MM.1S (cell line): Measurements from ENCODE around the gene SPTLC3.
"Not testable (repeated sequence)": the region's sequence is repeated elsewhere in the genome, so short reads cannot be mapped to it uniquely, and the experiment has no call there.

ENCODE experiments used
- DNase-seq: peaks from one replicate; pipeline ENCODE4 v3.0.0-alpha.2; 2015
- H2AFZ ChIP-seq: fragments of 300-600 bp; sonication (generic); 2 replicates; pipeline ENCODE4 v1.6.0; 2016; ENCODE audit warnings: antibody characterized with exemption, low read length
- H3F3A ChIP-seq: fragments of 300-600 bp; sonication (generic); 2 replicates; pipeline ENCODE4 v1.6.1; 2016; ENCODE audit warnings: mild to moderate bottlenecking, antibody characterized with exemption, low read length, moderate library complexity, mixed read lengths; ENCODE audit not compliant: insufficient read depth
- H3K27ac ChIP-seq: fragments of 300-600 bp; sonication (generic); 2 replicates; pipeline ENCODE4 v1.5.1; 2016; ENCODE audit warnings: mild to moderate bottlenecking, low read length
- H3K27me3 ChIP-seq: fragments of 300-600 bp; sonication (generic); replicated peaks from 2 replicates; pipeline ENCODE4 v1.6.0; 2016; ENCODE audit warnings: low read length; ENCODE audit not compliant: insufficient read depth
- H3K36me3 ChIP-seq: fragments of 300-600 bp; sonication (generic); replicated peaks from 2 replicates; pipeline ENCODE4 v1.6.1; 2016; ENCODE audit warnings: mild to moderate bottlenecking, low read length, mixed read lengths; ENCODE audit not compliant: insufficient read depth
- H3K4me1 ChIP-seq: fragments of 300-600 bp; sonication (generic); 2 replicates; pipeline ENCODE4 v1.6.1; 2016; ENCODE audit warnings: low read length, mixed read lengths
- H3K4me2 ChIP-seq: fragments of 300-600 bp; sonication (generic); 2 replicates; pipeline ENCODE4 v1.6.0; 2016; ENCODE audit warnings: low read depth, low read length
- H3K4me3 ChIP-seq: fragments of 300-600 bp; sonication (generic); 2 replicates; pipeline ENCODE4 v1.5.1; 2016; ENCODE audit warnings: low read length, mixed read lengths
- H3K79me2 ChIP-seq: fragments of 300-600 bp; sonication (generic); 2 replicates; pipeline ENCODE4 v1.6.1; 2016; ENCODE audit warnings: mixed run types, low read length, mixed read lengths
- H3K9ac ChIP-seq: fragments of 300-600 bp; sonication (generic); 2 replicates; pipeline ENCODE4 v1.6.1; 2016; ENCODE audit warnings: low read length, mixed read lengths
- H3K9me2 ChIP-seq: fragments of 300-600 bp; sonication (generic); replicated peaks from 2 replicates; pipeline ENCODE4 v1.6.1; 2016; ENCODE audit warnings: mild to moderate bottlenecking, low read length, mixed read lengths; ENCODE audit not compliant: insufficient read depth
- H3K9me3 ChIP-seq: fragments of 300-600 bp; sonication (generic); replicated peaks from 2 replicates; pipeline ENCODE4 v1.6.1; 2016; ENCODE audit warnings: mild to moderate bottlenecking, low read length, mixed read lengths; ENCODE audit not compliant: insufficient read depth
- H4K20me1 ChIP-seq: fragments of 300-600 bp; sonication (generic); 2 replicates; pipeline ENCODE4 v1.6.1; 2016; ENCODE audit warnings: mild to moderate bottlenecking, low read length, moderate library complexity, mixed read lengths; ENCODE audit not compliant: insufficient read depth
- EZH2 ChIP-seq: fragments of 300-600 bp; sonication (generic); optimal IDR thresholded peaks from 2 replicates; pipeline ENCODE3; 2017; ENCODE audit warnings: low read depth, mild to moderate bottlenecking, antibody characterized with exemption, low read length, mixed read lengths
- EZH2phosphoT487 ChIP-seq: fragments of 300-600 bp; sonication (generic); IDR thresholded peaks from 2 replicates; pipeline ENCODE4 v1.6.1; 2018; ENCODE audit warnings: antibody characterized with exemption, low read length
- TF ChIP-seq, protein P1 (sequence below): fragments of 300-600 bp; sonication (generic); IDR thresholded peaks from 2 replicates; pipeline ENCODE4 v1.5.1; 2016; ENCODE audit warnings: antibody characterized with exemption, low read length, mixed read lengths

Gene SPTLC3

DNA sequence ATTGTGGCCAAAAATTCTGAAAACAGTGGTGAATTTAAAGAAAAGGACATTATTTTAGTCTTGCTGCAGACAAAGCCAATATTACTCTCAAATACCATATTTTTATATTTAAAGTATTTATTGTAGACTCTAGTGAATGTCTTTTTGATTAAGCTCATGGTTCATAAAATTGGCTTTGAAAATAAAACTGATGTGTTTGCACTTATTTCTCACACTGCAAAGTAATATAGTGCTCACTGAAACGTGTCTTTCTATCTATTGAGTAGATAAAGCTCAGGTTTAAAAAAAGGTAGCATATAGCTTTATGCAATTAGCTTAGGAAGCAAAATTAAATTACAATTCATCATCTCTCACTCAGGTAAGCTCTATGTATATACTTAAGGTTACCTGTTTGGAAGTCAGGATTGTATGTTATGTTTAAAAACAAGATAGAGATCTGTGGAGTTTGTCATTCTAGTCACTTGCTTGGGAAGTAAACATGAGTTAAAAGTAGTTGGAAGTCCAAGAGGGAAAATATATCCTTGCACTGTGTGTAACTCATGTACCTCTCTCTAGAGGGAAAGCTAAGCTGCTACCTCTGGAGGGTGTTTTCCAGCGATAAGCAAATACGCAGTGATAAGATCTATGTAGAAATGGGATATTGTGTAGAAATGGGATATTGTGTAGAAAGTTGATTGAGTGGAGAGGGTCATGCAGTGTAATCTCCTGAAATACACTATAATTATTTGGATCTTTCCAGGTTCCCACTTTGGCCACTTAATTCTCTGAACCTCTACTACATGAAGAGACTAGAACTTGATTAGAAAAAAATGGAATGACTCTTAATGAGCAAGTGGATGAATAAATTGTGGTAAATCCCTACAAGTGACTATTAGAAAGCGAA is 29.9 kb upstream of the SPTLC3 start:
- Histone ChIP-seq H3K4me1 (no peaks in the 10 kb centered on the region), H3K9me2 (no peaks in the 10 kb centered on the region), H3K36me3 (no peaks in the 10 kb centered on the region), H3K27me3 (no peaks in the 10 kb centered on the region), H3K79me2 (no peaks in the 10 kb centered on the region), H3K9ac (no peak overlapping the region), H4K20me1 (no peaks in the 10 kb centered on the region), H3K27ac (no peak overlapping the region), H3K4me3 (no peak overlapping the region), H3F3A (no peaks in the 10 kb centered on the region), H3K9me3 (no peaks in the 10 kb centered on the region), H2AFZ (no peak overlapping the region), H3K4me2 (no peak overlapping the region)
- DNase-seq, result no peak
- TF ChIP-seq, protein P1, sequence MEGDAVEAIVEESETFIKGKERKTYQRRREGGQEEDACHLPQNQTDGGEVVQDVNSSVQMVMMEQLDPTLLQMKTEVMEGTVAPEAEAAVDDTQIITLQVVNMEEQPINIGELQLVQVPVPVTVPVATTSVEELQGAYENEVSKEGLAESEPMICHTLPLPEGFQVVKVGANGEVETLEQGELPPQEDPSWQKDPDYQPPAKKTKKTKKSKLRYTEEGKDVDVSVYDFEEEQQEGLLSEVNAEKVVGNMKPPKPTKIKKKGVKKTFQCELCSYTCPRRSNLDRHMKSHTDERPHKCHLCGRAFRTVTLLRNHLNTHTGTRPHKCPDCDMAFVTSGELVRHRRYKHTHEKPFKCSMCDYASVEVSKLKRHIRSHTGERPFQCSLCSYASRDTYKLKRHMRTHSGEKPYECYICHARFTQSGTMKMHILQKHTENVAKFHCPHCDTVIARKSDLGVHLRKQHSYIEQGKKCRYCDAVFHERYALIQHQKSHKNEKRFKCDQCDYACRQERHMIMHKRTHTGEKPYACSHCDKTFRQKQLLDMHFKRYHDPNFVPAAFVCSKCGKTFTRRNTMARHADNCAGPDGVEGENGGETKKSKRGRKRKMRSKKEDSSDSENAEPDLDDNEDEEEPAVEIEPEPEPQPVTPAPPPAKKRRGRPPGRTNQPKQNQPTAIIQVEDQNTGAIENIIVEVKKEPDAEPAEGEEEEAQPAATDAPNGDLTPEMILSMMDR, result no peak
- no peak for TF ChIP-seq EZH2phosphoT487
- no peak for TF ChIP-seq EZH2

DNA sequence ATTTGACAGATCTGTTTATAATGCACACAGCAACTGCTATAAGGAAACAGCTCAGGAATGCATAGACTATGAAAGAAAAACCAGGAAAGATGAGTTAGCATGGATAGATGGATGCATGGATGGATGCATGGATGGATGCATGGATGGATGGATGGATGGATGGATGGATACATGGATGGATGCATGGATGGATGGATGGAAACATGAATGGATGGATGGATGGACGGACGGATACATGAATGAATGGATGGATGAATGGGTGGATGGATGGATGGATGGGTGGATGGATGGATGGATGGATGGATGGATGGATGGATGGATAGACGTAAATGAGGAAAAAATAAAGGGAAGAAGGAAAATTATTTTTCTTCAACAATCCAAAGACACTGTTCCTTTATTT is 29.1 kb upstream of the SPTLC3 start:
- not testable (repeated sequence) for H3K9me3 ChIP-seq, H3K27me3 ChIP-seq, H4K20me1 ChIP-seq, H3K9me2 ChIP-seq, H3K36me3 ChIP-seq, H3K27ac ChIP-seq, H3K79me2 ChIP-seq, H3K4me3 ChIP-seq, H3K4me2 ChIP-seq, H2AFZ ChIP-seq, H3F3A ChIP-seq, H3K4me1 ChIP-seq, DNase-seq, H3K9ac ChIP-seq

DNA sequence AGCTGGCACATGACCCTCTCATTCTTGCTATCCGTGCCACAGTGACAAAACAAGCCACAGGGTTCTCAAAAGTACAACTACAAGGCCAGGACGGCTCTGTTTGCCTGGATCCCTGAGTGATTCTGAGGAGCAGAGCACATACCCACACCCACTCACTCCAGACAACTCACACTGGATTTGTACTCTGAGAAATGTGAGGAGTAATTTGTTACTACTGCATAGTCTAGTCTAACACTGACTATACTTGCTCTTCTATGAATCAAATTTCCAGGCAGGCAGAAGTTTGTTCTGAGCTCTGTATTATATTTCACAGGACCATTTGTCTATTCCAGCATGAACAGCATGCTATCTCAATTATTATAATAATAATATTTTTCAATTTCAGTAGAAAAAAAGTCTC is 26.7 kb upstream of the SPTLC3 start:
- TF ChIP-seq EZH2phosphoT487 (no peak), EZH2 (no peak)
- TF ChIP-seq, protein P1, result no peak
- H3K36me3 ChIP-seq, result no peaks in the 10 kb centered on the region
- H4K20me1 ChIP-seq, result no peaks in the 10 kb centered on the region
- H3F3A ChIP-seq, result no peaks in the 10 kb centered on the region
- no peak overlapping the region for H3K9ac ChIP-seq
- DNase-seq, result no peak
- no peak overlapping the region for H3K4me3 ChIP-seq
- no peaks in the 10 kb centered on the region for H3K27me3 ChIP-seq
- no peaks in the 10 kb centered on the region for H3K79me2 ChIP-seq
- no peaks in the 10 kb centered on the region for H3K9me3 ChIP-seq
- H3K4me2 ChIP-seq, result no peak overlapping the region
- H3K9me2 ChIP-seq, result no peaks in the 10 kb centered on the region
- no peak overlapping the region for H2AFZ ChIP-seq
- no peaks in the 10 kb centered on the region for H3K4me1 ChIP-seq
- no peak overlapping the region for H3K27ac ChIP-seq

DNA sequence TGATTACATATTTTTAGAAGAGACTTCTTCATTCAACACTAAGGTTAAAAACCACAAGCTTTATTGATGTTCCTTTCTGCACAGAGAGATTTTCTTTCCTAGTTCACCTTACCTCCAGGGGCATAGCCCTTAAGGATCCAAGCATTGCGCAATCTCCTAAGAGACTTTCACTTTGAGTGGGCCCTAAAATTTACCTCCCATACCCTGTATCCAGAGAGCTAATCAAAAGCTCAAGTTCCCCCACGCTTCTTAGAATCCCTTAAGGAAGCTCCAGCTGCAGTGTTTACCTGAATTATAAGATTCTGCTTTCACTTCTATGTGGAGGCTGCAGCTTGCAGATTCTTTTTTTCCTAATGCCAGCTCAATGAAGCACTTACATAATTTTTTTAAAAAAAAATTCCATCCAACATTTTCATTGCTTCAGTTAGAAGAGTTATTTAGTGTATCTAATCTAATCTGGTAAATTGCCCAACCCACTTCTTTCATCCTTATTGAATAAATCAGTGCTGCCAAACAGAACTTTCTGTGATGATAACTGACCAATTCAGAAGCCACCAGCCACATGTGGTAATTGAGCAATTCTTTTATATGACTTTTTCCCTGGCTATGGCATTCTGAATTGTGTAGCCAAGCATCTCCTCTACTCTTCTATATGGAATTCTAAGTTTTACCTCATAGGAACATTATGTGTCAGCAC is 24.6 kb upstream of the SPTLC3 start:
- H3K79me2 ChIP-seq, result no peaks in the 10 kb centered on the region
- no peak overlapping the region for H3K4me3 ChIP-seq
- no peaks in the 10 kb centered on the region for H4K20me1 ChIP-seq
- no peaks in the 10 kb centered on the region for H3K36me3 ChIP-seq
- no peaks in the 10 kb centered on the region for H3K9me3 ChIP-seq
- H2AFZ ChIP-seq, result no peak overlapping the region
- no peak for DNase-seq
- no peaks in the 10 kb centered on the region for H3K27me3 ChIP-seq
- H3F3A ChIP-seq, result no peaks in the 10 kb centered on the region
- no peak overlapping the region for H3K4me2 ChIP-seq
- no peaks in the 10 kb centered on the region for H3K4me1 ChIP-seq
- no peak overlapping the region for H3K9ac ChIP-seq
- no peak for TF ChIP-seq EZH2
- TF ChIP-seq, protein P1, result no peak
- no peak overlapping the region for H3K27ac ChIP-seq
- H3K9me2 ChIP-seq, result no peaks in the 10 kb centered on the region
